K562 (cell line): ENCODE data around the gene DNAJB7. TPM values are rescaled to one million over a fixed set of nuclear protein-coding genes. Genes with fewer than 3 reads are reported as not detected.
A peak's percentile ranks its signal among the peaks of the same experiment; 100 is the strongest.

ENCODE experiments used
- CHD1 ChIP-seq: fragments of 200-600 bp; sonication (generic); IDR thresholded peaks from one replicate; pipeline ENCODE4 v1.6.1; 2012; ENCODE audit warnings: mild to moderate bottlenecking, moderate library complexity, low read length, inconsistent platforms
- CXXC5 ChIP-seq: fragments of 250-450 bp; sonication (Bioruptor Pico); IDR thresholded peaks from 2 replicates; pipeline ENCODE4 v1.8.0; 2022; ENCODE audit warnings: inconsistent platforms, mild to moderate bottlenecking, moderate library complexity
- DPF2 ChIP-seq: fragments of 450-650 bp; IDR thresholded peaks from 2 replicates; pipeline ENCODE4 v1.6.1; 2016
- EWSR1 ChIP-seq: fragments of 450-650 bp; IDR thresholded peaks from 2 replicates; pipeline ENCODE4 v1.6.1; 2018; ENCODE audit warnings: borderline replicate concordance, mild to moderate bottlenecking, low read depth, moderate library complexity; ENCODE audit not compliant: partially characterized antibody
- NFRKB ChIP-seq: fragments of 450-650 bp; IDR thresholded peaks from 2 replicates; pipeline ENCODE4 v1.6.1; 2016; ENCODE audit warnings: low read depth
- NR2C1 ChIP-seq, 2 experiments: fragments of 450-650 bp; IDR thresholded peaks; 2 replicates each; pipeline ENCODE4 v1.6.1; 2017; ENCODE audit warnings: mild to moderate bottlenecking in 2 of 2, antibody characterized with exemption in 1 of 2, inconsistent platforms in 1 of 2, missing compliant biosample characterization in 1 of 2, missing genetic modification characterization in 1 of 2
- NR4A1 ChIP-seq, 2 experiments: fragments of 250-450 bp in 1 of 2; fragments of 450-650 bp in 1 of 2; sonication (Bioruptor Pico) in 1 of 2; IDR thresholded peaks; 2 replicates each; pipeline versions ENCODE4 v1.4.0 to v1.6.1; 2016 to 2020; ENCODE audit warnings: mild to moderate bottlenecking in 2 of 2, missing compliant biosample characterization in 1 of 2, missing genetic modification characterization in 1 of 2, moderate library complexity in 1 of 2
- POLR2H ChIP-seq: IDR thresholded peaks from 2 replicates; pipeline ENCODE4 v1.6.1; 2016; ENCODE audit warnings: missing genetic modification characterization, low read depth, mild to moderate bottlenecking, control low read depth, missing compliant biosample characterization, moderate library complexity
- RFX1 ChIP-seq: fragments of 450-650 bp; IDR thresholded peaks from 2 replicates; pipeline ENCODE4 v1.6.1; 2016; ENCODE audit warnings: mild to moderate bottlenecking, moderate library complexity
- SMAD3 ChIP-seq: fragments of 450-650 bp; formaldehyde crosslinking; conservative IDR thresholded peaks from 2 replicates; pipeline ENCODE4 v1.4.0; 2020; ENCODE audit warnings: mild to moderate bottlenecking
- TOE1 ChIP-seq, 2 experiments: fragments of 450-650 bp in 1 of 2; sonication (generic) in 1 of 2; formaldehyde crosslinking in 1 of 2; IDR thresholded peaks; 2 replicates each; pipeline versions ENCODE4 v1.7.1 to v1.8.0; 2016 to 2022; ENCODE audit warnings: borderline replicate concordance in 2 of 2, mild to moderate bottlenecking in 2 of 2, antibody characterized with exemption in 1 of 2, inconsistent platforms in 1 of 2, low read depth in 1 of 2, missing genetic modification reagents in 1 of 2, moderate library complexity in 1 of 2
- U2AF1 ChIP-seq: fragments of 200-400 bp; formaldehyde crosslinking; optimal IDR thresholded peaks from 2 replicates; pipeline ENCODE3; 2017; ENCODE audit warnings: mild to moderate bottlenecking, low read depth, low read length, moderate library complexity
- YBX1 ChIP-seq: fragments of 450-650 bp; IDR thresholded peaks from 2 replicates; pipeline ENCODE4 v1.7.1; 2016; ENCODE audit warnings: mild to moderate bottlenecking
- ZBTB8A ChIP-seq: fragments of 450-650 bp; IDR thresholded peaks from 2 replicates; pipeline ENCODE4 v1.6.1; 2018; ENCODE audit warnings: mild to moderate bottlenecking, moderate library complexity; ENCODE audit not compliant: partially characterized antibody
- ZNF140 ChIP-seq: fragments of 250-450 bp; sonication (Bioruptor Pico); IDR thresholded peaks from 2 replicates; pipeline ENCODE4 v1.8.0; 2021; ENCODE audit warnings: moderate library complexity, mild to moderate bottlenecking, inconsistent platforms
- ZNF3 ChIP-seq: fragments of 250-450 bp; sonication (Bioruptor Pico); IDR thresholded peaks from 2 replicates; pipeline ENCODE4 v1.5.0; 2021; ENCODE audit warnings: mild to moderate bottlenecking, moderate library complexity
- ZNF644 ChIP-seq: fragments of 200-800 bp; sonication (Bioruptor generic); IDR thresholded peaks from 2 replicates; pipeline ENCODE4 v1.6.1; 2016; ENCODE audit warnings: low read depth, missing genetic modification characterization, missing compliant biosample characterization
- polyA plus RNA-seq, 8 experiments: library from polyadenylated mRNA; depleted of rRNA in 4 of 8; stranded (reverse) in 5 of 8; unstranded in 3 of 8; fragments of >200 nt; fragmentation: Nextera tagmentation in 2 of 8; fragmentation: Illumina TruSeq in 1 of 8; extraction: Ambion mirVana in 2 of 8; extraction: Trizol in 1 of 8; gene quantifications; 2 replicates each; pipeline versions ENCODE4 v1.2.1 to v1.2.3, GENCODE V29; 2011 to 2014; ENCODE audit warnings: inconsistent platforms in 1 of 8, missing spikeins in 1 of 8
- total RNA-seq, 7 experiments: library from RNA; depleted of rRNA in 6 of 7; stranded (reverse); fragments of >200 nt in 6 of 7; fragmentation: Illumina TruSeq in 2 of 7; extraction: Trizol in 2 of 7; gene quantifications; 2 replicates each; pipeline versions ENCODE4 v1.2.1 to v1.2.3, GENCODE V29; 2011 to 2021; ENCODE audit warnings: low replicate concordance in 1 of 7
- TF ChIP-seq, protein P1 (sequence below): fragments of 450-650 bp; formaldehyde crosslinking; IDR thresholded peaks from 2 replicates; pipeline ENCODE4 v1.4.0; 2022; ENCODE audit warnings: missing genetic modification characterization
- TF ChIP-seq, protein P2 (sequence below): fragments of 250-450 bp; sonication (Bioruptor Pico); IDR thresholded peaks from 2 replicates; pipeline ENCODE4 v1.4.0; 2020; ENCODE audit warnings: mild to moderate bottlenecking, moderate library complexity
- TF ChIP-seq, protein P3 (sequence below), 3 experiments: fragments of 200-800 bp in 1 of 3; sonication (Bioruptor generic) in 1 of 3; sonication (generic) in 1 of 3; formaldehyde crosslinking in 1 of 3; IDR thresholded peaks; 2 replicates each; pipeline versions ENCODE4 v1.6.1 to v1.8.0; 2016 to 2022; ENCODE audit warnings: mild to moderate bottlenecking in 2 of 3, missing compliant biosample characterization in 2 of 3, missing genetic modification characterization in 2 of 3, missing genetic modification reagents in 1 of 3
- TF ChIP-seq, protein P4 (sequence below): fragments of 450-650 bp; formaldehyde crosslinking; conservative IDR thresholded peaks from 2 replicates; pipeline ENCODE4 v1.4.0; 2022; ENCODE audit warnings: mild to moderate bottlenecking, missing genetic modification characterization

DNAJB7 gene
- total and polyA plus RNA-seq, 9 of the 15 experiments (the other 6 are each of a cell fraction or from before 2014, with no cell fraction given): 0.13 to 0.21 TPM; not detected in 7

DNA sequence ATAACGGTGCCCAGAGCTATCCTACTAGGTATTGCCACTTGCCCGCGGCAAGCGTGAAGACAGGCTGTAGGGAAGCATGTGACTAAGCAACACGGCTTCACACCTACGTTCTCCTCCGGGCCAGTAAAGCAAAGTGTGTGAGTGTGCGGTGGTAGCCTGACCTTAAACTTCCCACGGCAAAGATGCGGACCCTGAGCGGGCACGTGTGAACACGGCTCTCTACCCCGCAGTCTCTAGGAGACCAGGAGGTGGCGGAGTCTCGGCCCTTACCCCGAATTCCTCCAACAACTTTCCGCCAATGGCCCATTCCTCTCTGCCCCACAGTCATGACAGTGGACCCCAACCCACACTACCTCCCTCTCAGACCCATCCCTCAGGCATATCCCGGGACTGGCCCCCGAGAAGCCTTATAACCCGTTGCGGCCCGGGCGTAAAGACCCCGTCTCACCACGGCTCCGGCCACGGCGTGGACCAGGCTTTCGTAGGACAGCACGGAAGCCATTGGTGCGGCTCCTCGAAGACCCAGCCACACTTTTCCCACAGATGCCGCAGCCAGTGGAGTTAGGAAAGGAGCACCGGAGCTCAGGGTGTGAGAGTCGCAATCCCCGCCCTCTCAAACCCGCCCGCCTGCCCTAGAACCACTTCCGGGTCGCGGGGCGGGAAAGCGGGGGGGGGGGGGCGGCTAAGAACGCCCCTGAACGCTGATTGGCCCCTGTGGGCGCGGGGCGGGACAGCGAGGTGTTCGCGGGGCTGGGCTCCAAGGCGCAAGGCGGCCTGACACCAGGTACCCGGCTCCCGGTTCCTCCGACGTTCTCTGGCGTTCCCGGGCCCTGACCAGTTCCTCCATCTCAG is 42.9 kb downstream of the DNAJB7 start, which contains the start of gene SLC25A17 (continued):
- no peak; the same call in 1 of the 2 replicates for TF ChIP-seq NFRKB
- TF ChIP-seq NR4A1 (CRISPR knock-in tag; IDR thresholded peaks at IDR 0.05): no peak
- no peak for TF ChIP-seq NR4A1 (tag; IDR thresholded peaks at IDR 0.05)
- TF ChIP-seq SMAD3 (CRISPR knock-in tag): no peak
- no peak for TF ChIP-seq YBX1
- TF ChIP-seq CHD1: no peak
- TF ChIP-seq RFX1: peak; percentile 70
- no peak for TF ChIP-seq ZBTB8A
- TF ChIP-seq POLR2H (tag): no peak
- no peak for TF ChIP-seq U2AF1
- TF ChIP-seq, protein P1, sequence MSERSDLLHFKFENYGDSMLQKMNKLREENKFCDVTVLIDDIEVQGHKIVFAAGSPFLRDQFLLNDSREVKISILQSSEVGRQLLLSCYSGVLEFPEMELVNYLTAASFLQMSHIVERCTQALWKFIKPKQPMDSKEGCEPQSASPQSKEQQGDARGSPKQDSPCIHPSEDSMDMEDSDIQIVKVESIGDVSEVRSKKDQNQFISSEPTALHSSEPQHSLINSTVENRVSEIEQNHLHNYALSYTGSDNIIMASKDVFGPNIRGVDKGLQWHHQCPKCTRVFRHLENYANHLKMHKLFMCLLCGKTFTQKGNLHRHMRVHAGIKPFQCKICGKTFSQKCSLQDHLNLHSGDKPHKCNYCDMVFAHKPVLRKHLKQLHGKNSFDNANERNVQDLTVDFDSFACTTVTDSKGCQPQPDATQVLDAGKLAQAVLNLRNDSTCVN: no peak
- TF ChIP-seq EWSR1: no peak
- peak; percentile 96 for TF ChIP-seq NR2C1 (IDR thresholded peaks at IDR 0.05)
- peak; percentile 93 for TF ChIP-seq NR2C1 (tag; IDR thresholded peaks at IDR 0.05)
- TF ChIP-seq, protein P2, sequence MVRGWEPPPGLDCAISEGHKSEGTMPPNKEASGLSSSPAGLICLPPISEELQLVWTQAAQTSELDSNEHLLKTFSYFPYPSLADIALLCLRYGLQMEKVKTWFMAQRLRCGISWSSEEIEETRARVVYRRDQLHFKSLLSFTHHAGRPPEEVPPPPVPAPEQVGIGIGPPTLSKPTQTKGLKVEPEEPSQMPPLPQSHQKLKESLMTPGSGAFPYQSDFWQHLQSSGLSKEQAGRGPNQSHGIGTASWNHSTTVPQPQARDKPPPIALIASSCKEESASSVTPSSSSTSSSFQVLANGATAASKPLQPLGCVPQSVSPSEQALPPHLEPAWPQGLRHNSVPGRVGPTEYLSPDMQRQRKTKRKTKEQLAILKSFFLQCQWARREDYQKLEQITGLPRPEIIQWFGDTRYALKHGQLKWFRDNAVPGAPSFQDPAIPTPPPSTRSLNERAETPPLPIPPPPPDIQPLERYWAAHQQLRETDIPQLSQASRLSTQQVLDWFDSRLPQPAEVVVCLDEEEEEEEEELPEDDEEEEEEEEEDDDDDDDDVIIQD (CRISPR knock-in tag): no peak
- no peak for TF ChIP-seq ZNF644 (tag)
- no peak for TF ChIP-seq ZNF3 (CRISPR knock-in tag)
- TF ChIP-seq TOE1 (IDR thresholded peaks at IDR 0.05; ENCODE audit: borderline replicate concordance): no peak
- TF ChIP-seq TOE1 (CRISPR knock-in tag; IDR thresholded peaks at IDR 0.05; ENCODE audit: borderline replicate concordance, low read depth): no peak
- TF ChIP-seq, protein P3, sequence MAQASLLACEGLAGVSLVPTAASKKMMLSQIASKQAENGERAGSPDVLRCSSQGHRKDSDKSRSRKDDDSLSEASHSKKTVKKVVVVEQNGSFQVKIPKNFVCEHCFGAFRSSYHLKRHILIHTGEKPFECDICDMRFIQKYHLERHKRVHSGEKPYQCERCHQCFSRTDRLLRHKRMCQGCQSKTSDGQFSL (CRISPR knock-in tag; IDR thresholded peaks at IDR 0.05): peak; percentile 70
- TF ChIP-seq, protein P3 (tag; IDR thresholded peaks at IDR 0.05): peak in 1 of 2 experiments; percentile 96; a peak in 2 of 4 replicates
- TF ChIP-seq ZNF140 (CRISPR knock-in tag): no peak
- 0 out of 2 replicates have a peak, but pooled peaks have one; percentile 8 for TF ChIP-seq DPF2
- TF ChIP-seq, protein P4, sequence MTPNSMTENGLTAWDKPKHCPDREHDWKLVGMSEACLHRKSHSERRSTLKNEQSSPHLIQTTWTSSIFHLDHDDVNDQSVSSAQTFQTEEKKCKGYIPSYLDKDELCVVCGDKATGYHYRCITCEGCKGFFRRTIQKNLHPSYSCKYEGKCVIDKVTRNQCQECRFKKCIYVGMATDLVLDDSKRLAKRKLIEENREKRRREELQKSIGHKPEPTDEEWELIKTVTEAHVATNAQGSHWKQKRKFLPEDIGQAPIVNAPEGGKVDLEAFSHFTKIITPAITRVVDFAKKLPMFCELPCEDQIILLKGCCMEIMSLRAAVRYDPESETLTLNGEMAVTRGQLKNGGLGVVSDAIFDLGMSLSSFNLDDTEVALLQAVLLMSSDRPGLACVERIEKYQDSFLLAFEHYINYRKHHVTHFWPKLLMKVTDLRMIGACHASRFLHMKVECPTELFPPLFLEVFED (CRISPR knock-in tag): no peak
- peak; percentile 46 for TF ChIP-seq CXXC5 (CRISPR knock-in tag)
